IPS DF 6.9 (cell line): ENCODE data around the gene ZNF189.

ENCODE experiments used
- DNase-seq: peaks from one replicate; pipeline ENCODE4 v3.0.0-alpha.2; 2013; ENCODE audit warnings: low read depth, low spot score
- H3K27ac ChIP-seq: one replicate; pipeline ENCODE4 v1.5.1; 2013; ENCODE audit warnings: low read length, control low read depth
- H3K27me3 ChIP-seq: 2 replicates; pipeline ENCODE4 v1.6.1; 2013; ENCODE audit warnings: mild to moderate bottlenecking, low read length; ENCODE audit not compliant: control insufficient read depth, insufficient read depth
- H3K36me3 ChIP-seq: 2 replicates; pipeline ENCODE4 v1.6.1; 2013; ENCODE audit warnings: low read length; ENCODE audit not compliant: control insufficient read depth, insufficient read depth
- H3K4me1 ChIP-seq: 2 replicates; pipeline ENCODE4 v1.6.1; 2013; ENCODE audit warnings: low read length; ENCODE audit not compliant: control insufficient read depth, insufficient read depth
- H3K4me3 ChIP-seq: 2 replicates; pipeline ENCODE4 v1.5.1; 2013; ENCODE audit warnings: mild to moderate bottlenecking, low read length
- H3K9me3 ChIP-seq: 2 replicates; pipeline ENCODE4 v1.6.1; 2013; ENCODE audit warnings: low read length, inconsistent platforms; ENCODE audit not compliant: control insufficient read depth, insufficient read depth
- WGBS: extraction: QIAGEN DNeasy Blood & Tissue Kit; methylation state at CpG from one replicate; pipeline ENCODE4 v1.1.7; 2013; ENCODE audit warnings: mixed read lengths, missing lambda C conversion rate; ENCODE audit not compliant: insufficient read length, insufficient coverage; 5-methylcytosine and 5-hydroxymethylcytosine counted together

ZNF189 gene

GRCh38 chr9:101419863-101420262 is 21.2 kb downstream of the ZNF189 start:
- H3K4me1 ChIP-seq: no peaks in the 10 kb centered on the region
- no peak for DNase-seq
- no peaks in the 10 kb centered on the region for H3K9me3 ChIP-seq
- whole genome bisulfite sequencing: no CpG with 5 or more reads among the region's 2 CpGs
- no peaks in the 10 kb centered on the region for H3K27me3 ChIP-seq
- no peaks in the 10 kb centered on the region for H3K36me3 ChIP-seq
- H3K27ac ChIP-seq: no peak overlapping the region
- no peak overlapping the region for H3K4me3 ChIP-seq

GRCh38 chr9:101421653-101422065 is 23.0 kb downstream of the ZNF189 start:
- no peaks in the 10 kb centered on the region for H3K4me1 ChIP-seq
- no peak overlapping the region for H3K27ac ChIP-seq
- H3K27me3 ChIP-seq: no peaks in the 10 kb centered on the region
- H3K36me3 ChIP-seq: no peaks in the 10 kb centered on the region
- H3K9me3 ChIP-seq: no peaks in the 10 kb centered on the region
- no peak overlapping the region for H3K4me3 ChIP-seq
- WGBS: no CpG with 5 or more reads among the region's 5 CpGs
- no peak for DNase-seq

GRCh38 chr9:101427358-101427757 is 28.7 kb downstream of the ZNF189 start:
- WGBS: no CpG with 5 or more reads among the region's 8 CpGs

GRCh38 chr9:101427957-101428655 is 29.5 kb downstream of the ZNF189 start:
- Histone ChIP-seq H3K4me1 (no peaks in the 10 kb centered on the region), H3K9me3 (no peaks in the 10 kb centered on the region), H3K27me3 (no peaks in the 10 kb centered on the region), H3K4me3 (no peak overlapping the region), H3K27ac (no peak overlapping the region), H3K36me3 (no peaks in the 10 kb centered on the region)
- no peak for DNase-seq
- no CpG with 5 or more reads among the region's 3 CpGs for WGBS

More at GRCh38 chr9:101427358-101427757, 28.7 kb downstream of the ZNF189 start:
- Histone ChIP-seq H3K36me3 (no peaks in the 10 kb centered on the region), H3K27me3 (no peaks in the 10 kb centered on the region), H3K4me1 (no peaks in the 10 kb centered on the region), H3K9me3 (no peaks in the 10 kb centered on the region), H3K27ac (no peak overlapping the region), H3K4me3 (no peak overlapping the region)
- no peak for DNase-seq

GRCh38 chr9:101428909-101429308 is 30.3 kb downstream of the ZNF189 start:
- Histone ChIP-seq H3K27me3 (no peaks in the 10 kb centered on the region), H3K9me3 (no peaks in the 10 kb centered on the region), H3K4me3 (no peak overlapping the region), H3K27ac (no peak overlapping the region), H3K36me3 (no peaks in the 10 kb centered on the region), H3K4me1 (no peaks in the 10 kb centered on the region)
- DNase-seq: no peak
- no CpG with 5 or more reads among the region's 3 CpGs for WGBS

- Histone ChIP-seq H3K4me3 (no peak overlapping the region), H3K9me3 (no peaks in the 10 kb centered on the region), H3K36me3 (no peaks in the 10 kb centered on the region), H3K27me3 (no peaks in the 10 kb centered on the region), H3K27ac (no peak overlapping the region), H3K4me1 (no peaks in the 10 kb centered on the region)
- no CpG with 5 or more reads among the region's 7 CpGs for WGBS
- no peak for DNase-seq
Measured at GRCh38 chr9:101429736-101430135, 31.1 kb downstream of the ZNF189 start.

- Histone ChIP-seq H3K9me3 (no peaks in the 10 kb centered on the region), H3K27me3 (no peaks in the 10 kb centered on the region), H3K27ac (no peak overlapping the region), H3K4me3 (no peak overlapping the region), H3K36me3 (no peaks in the 10 kb centered on the region), H3K4me1 (no peaks in the 10 kb centered on the region)
- DNase-seq: no peak
Measured at GRCh38 chr9:101432171-101432570, 33.5 kb downstream of the ZNF189 start.

- H3K4me1 ChIP-seq: no peaks in the 10 kb centered on the region
- no peak overlapping the region for H3K27ac ChIP-seq
- H3K36me3 ChIP-seq: no peaks in the 10 kb centered on the region
- no peak for DNase-seq
- no peak overlapping the region for H3K4me3 ChIP-seq
- H3K27me3 ChIP-seq: no peaks in the 10 kb centered on the region
- WGBS: no CpG with 5 or more reads among the region's 1 CpG
- H3K9me3 ChIP-seq: no peaks in the 10 kb centered on the region
Measured at GRCh38 chr9:101432740-101433139, 34.1 kb downstream of the ZNF189 start.

GRCh38 chr9:101433229-101433628 is 34.6 kb downstream of the ZNF189 start:
- Histone ChIP-seq H3K27ac (no peak overlapping the region), H3K4me1 (no peaks in the 10 kb centered on the region), H3K36me3 (no peaks in the 10 kb centered on the region), H3K4me3 (no peak overlapping the region), H3K27me3 (no peaks in the 10 kb centered on the region), H3K9me3 (no peaks in the 10 kb centered on the region)
- DNase-seq: no peak
- WGBS: no CpG with 5 or more reads among the region's 3 CpGs

GRCh38 chr9:101434998-101435397 is 36.3 kb downstream of the ZNF189 start:
- WGBS: 100% methylated on average over 1 of the region's 3 CpGs
- no peak for DNase-seq
- no peaks in the 10 kb centered on the region for H3K27me3 ChIP-seq
- no peaks in the 10 kb centered on the region for H3K4me1 ChIP-seq
- no peak overlapping the region for H3K4me3 ChIP-seq
- H3K27ac ChIP-seq: no peak overlapping the region
- no peaks in the 10 kb centered on the region for H3K9me3 ChIP-seq
- H3K36me3 ChIP-seq: no peaks in the 10 kb centered on the region

GRCh38 chr9:101435601-101436079 is 37.0 kb downstream of the ZNF189 start, which contains the start of gene ALDOB:
ALDOB (minus strand) TSS chr9:101435774; CDS start chr9:101430887, 4,887 bp downstream.
- Histone ChIP-seq H3K27ac (no peak within 1 kb of the TSS), H3K4me1 (no peaks in the 10 kb centered on the region), H3K27me3 (no peaks in the 10 kb centered on the region), H3K4me3 (no peak within 1 kb of the TSS), H3K36me3 (no peaks in the 10 kb centered on the region), H3K9me3 (no peaks in the 10 kb centered on the region)
- no peak for DNase-seq
- WGBS: no CpG with 5 or more reads among the region's 2 CpGs
